ENCODE data around the gene FGFBP2.

GRCh38 chr4:15945516-15945915, 17.5 kb downstream of the FGFBP2 start:
- no peak for TF ChIP-seq EZH2 (IDR thresholded peaks at IDR 0.05)
- no peak for TF ChIP-seq POLR2AphosphoS5 (IDR thresholded peaks at IDR 0.05; ENCODE audit: borderline replicate concordance, low read depth, low read length)

Data from SK-N-MC (cell line).